CD4-positive, alpha-beta T cell (primary cell): Measurements from ENCODE around the gene MEX3A. TPM values are rescaled to one million over a fixed set of nuclear protein-coding genes. Genes with fewer than 3 reads are reported as not detected.

ENCODE experiments used
- ATAC-seq: fragments of 200-7000 bp; cut with Tn5 transposase; one replicate; pipeline ENCODE4 v1.10.0; 2022; ENCODE audit warnings: mild to moderate bottlenecking; ENCODE audit not compliant: poor library complexity
- CTCF ChIA-PET: fragments of 350-600 bp; sonication (Branson Sonifier 250); formaldehyde crosslinking; loops from one replicate; lab custom pipeline; 2021; ENCODE audit warnings: antibody characterized with exemption, inconsistent platforms; lab: Charles Lee
- POLR2A ChIA-PET: fragments of 350-600 bp; sonication (Branson Sonifier 250); formaldehyde crosslinking; loops from one replicate; lab custom pipeline; 2021; ENCODE audit warnings: antibody characterized with exemption, inconsistent platforms; lab: Charles Lee
- DNase-seq, 14 experiments: peaks; one replicate each; pipeline ENCODE4 v3.0.0-alpha.2; 2013 to 2020; ENCODE audit warnings: mixed read lengths in 2 of 14
- H3K27ac ChIP-seq, 2 donors: one replicate each; pipeline versions ENCODE4 v1.5.1 to v1.7.0; 2013; ENCODE audit warnings: low read length in 2 of 2, low read depth in 1 of 2, mild to moderate bottlenecking in 1 of 2
- H3K27me3 ChIP-seq, 2 experiments: 1 replicate in 1 of 2; 2 replicates in 1 of 2; pipeline versions ENCODE4 v1.6.1 to v1.7.0; 2013; ENCODE audit warnings: low read length in 2 of 2, control low read depth in 1 of 2, mild to moderate bottlenecking in 1 of 2, moderate library complexity in 1 of 2; ENCODE audit not compliant: insufficient read depth in 2 of 2, control insufficient read depth in 1 of 2
- H3K36me3 ChIP-seq: one replicate; pipeline ENCODE4 v1.6.1; 2013; ENCODE audit warnings: low read length, control low read depth; ENCODE audit not compliant: insufficient read depth
- H3K4me1 ChIP-seq: one replicate; pipeline ENCODE4 v1.6.1; 2013; ENCODE audit warnings: low read length, control low read depth; ENCODE audit not compliant: insufficient read depth
- H3K4me3 ChIP-seq: one replicate; pipeline ENCODE4 v1.5.1; 2013; ENCODE audit warnings: mild to moderate bottlenecking, low read length, moderate library complexity
- H3K9me3 ChIP-seq, 2 experiments: 1 replicate in 1 of 2; 2 replicates in 1 of 2; pipeline versions ENCODE4 v1.6.1 to v1.7.0; 2013; ENCODE audit warnings: low read length in 2 of 2, mild to moderate bottlenecking in 2 of 2, control low read depth in 1 of 2, moderate library complexity in 1 of 2; ENCODE audit not compliant: control insufficient read depth in 1 of 2, insufficient read depth in 1 of 2
- H3K27ac Mint-ChIP-seq: one replicate; pipeline ENCODE4 v1.8.0; 2020; ENCODE audit warnings: mixed read lengths
- H3K27me3 Mint-ChIP-seq: one replicate; pipeline ENCODE4 v1.8.0; 2021; ENCODE audit warnings: mixed read lengths
- H3K36me3 Mint-ChIP-seq: one replicate; pipeline ENCODE4 v1.8.0; 2021; ENCODE audit warnings: low read depth, mixed read lengths
- H3K4me1 Mint-ChIP-seq: one replicate; pipeline ENCODE4 v1.8.0; 2021; ENCODE audit warnings: low read depth, mixed read lengths
- H3K4me3 Mint-ChIP-seq: one replicate; pipeline ENCODE4 v1.8.0; 2020; ENCODE audit warnings: mild to moderate bottlenecking, mixed read lengths
- H3K9me3 Mint-ChIP-seq: one replicate; pipeline ENCODE4 v1.8.0; 2020; ENCODE audit warnings: mixed read lengths
- CTCF ChIP-seq: fragments of 200-600 bp; IDR thresholded peaks from one replicate; pipeline ENCODE4 v1.8.0; 2022; ENCODE audit warnings: antibody characterized with exemption, mild to moderate bottlenecking
- intact Hi-C, 2 experiments: fragments of 100-400 bp; cut with DNase I in 1 of 2; cut with micrococcal nuclease in 1 of 2; formaldehyde crosslinking; loops; one replicate each; pipeline versions ENCODE4 v1.15.1 to v1.9.0; 2023 to 2025; cut with DNase I, micrococcal nuclease
- total RNA-seq, 174 experiments: library from RNA in 2 of 174; stranded (reverse) in 2 of 174; gene quantifications; one replicate each; pipeline ENCODE4 v1.2.3 and lab custom pipeline; 2021 to 2026

The MEX3A gene
- total RNA-seq, 2 experiments from 2014 or later = 0.27 to 0.36 TPM

- POLR2A ChIA-PET = no interaction called here
- peaks cover 5% of the 10 kb centered on the region for H3K27me3 Mint-ChIP-seq
These were observed 55.7 kb downstream of the MEX3A start for GRCh38 chr1:156026588-156026987.

GRCh38 chr1:156025876-156026275, 56.4 kb downstream of the MEX3A start:
- H3K27ac ChIP-seq = no peak overlapping the region
- no peaks in the 10 kb centered on the region for H3K36me3 ChIP-seq
- Mint-ChIP-seq H3K27me3 (peaks cover 5% of the 10 kb centered on the region), H3K27ac (no peak overlapping the region), H3K4me1 (peaks cover 12% of the 10 kb centered on the region), H3K9me3 (no peaks in the 10 kb centered on the region), H3K36me3 (peaks cover 2% of the 10 kb centered on the region), H3K4me3 (no peak overlapping the region)
- TF ChIP-seq CTCF = no peak
- ChIA-PET POLR2A (no interaction called here), CTCF (interaction anchor here (0.7 to 1.2 kb wide), 3 partner anchors 28 to 109 kb away, joined by 3 to 5 read pairs (median 4); partner anchors contain the start of gene UBQLN4)
- intact Hi-C loops = no loop called here
- DNase-seq (peak in 8 of 14 experiments; percentile 3 to 68 (median 22)), ATAC-seq (peak; percentile 79)
- H3K4me1 ChIP-seq = peaks cover 9% of the 10 kb centered on the region
- no peak overlapping the region for H3K4me3 ChIP-seq
- no peaks in the 10 kb centered on the region for H3K9me3 ChIP-seq
- H3K27me3 ChIP-seq = no peaks in the 10 kb centered on the region

More at GRCh38 chr1:156026588-156026987, 55.7 kb downstream of the MEX3A start:
- peaks cover 5% of the 10 kb centered on the region for H3K4me1 ChIP-seq
- Mint-ChIP-seq H3K27ac (no peak overlapping the region), H3K4me1 (peaks cover 9% of the 10 kb centered on the region), H3K9me3 (no peaks in the 10 kb centered on the region), H3K4me3 (no peak overlapping the region), H3K36me3 (no peaks in the 10 kb centered on the region)
- no peaks in the 10 kb centered on the region for H3K9me3 ChIP-seq
- ATAC-seq = no peak
- no peak overlapping the region for H3K27ac ChIP-seq
- no peaks in the 10 kb centered on the region for H3K27me3 ChIP-seq
- H3K4me3 ChIP-seq = no peak overlapping the region
- H3K36me3 ChIP-seq = no peaks in the 10 kb centered on the region
- intact Hi-C loops = no loop called here
- no peak for DNase-seq
- no peak for TF ChIP-seq CTCF
- CTCF ChIA-PET = interaction anchor here (0.7 to 1.2 kb wide), 2 partner anchors 27 to 40 kb away, joined by 4 to 5 read pairs; partner anchors contain the start of gene UBQLN4

GRCh38 chr1:156024801-156025200, 57.5 kb downstream of the MEX3A start:
- Mint-ChIP-seq H3K4me3 (no peak overlapping the region), H3K27ac (no peak overlapping the region), H3K27me3 (peaks cover 5% of the 10 kb centered on the region), H3K4me1 (peaks cover 23% of the 10 kb centered on the region), H3K36me3 (peaks cover 11% of the 10 kb centered on the region), H3K9me3 (no peaks in the 10 kb centered on the region)
- intact Hi-C loops = no loop called here
- ChIA-PET CTCF (interaction anchor here (1.0 kb wide), 1 partner anchor 42 kb away, joined by 4 read pairs; no protein-coding TSS in a partner anchor), POLR2A (no interaction called here)
- no peak for ATAC-seq
- Histone ChIP-seq H3K4me3 (no peak overlapping the region), H3K4me1 (peaks cover 15% of the 10 kb centered on the region), H3K9me3 (no peaks in the 10 kb centered on the region), H3K36me3 (no peaks in the 10 kb centered on the region), H3K27me3 (no peaks in the 10 kb centered on the region), H3K27ac (no peak overlapping the region)
- DNase-seq = no peak
- TF ChIP-seq CTCF = no peak

Other genes with a start within 250 kb of the MEX3A start
- gene GON4L, start 225.3 kb downstream of the MEX3A start, total RNA-seq = 10 to 100 TPM; 71.0 to 77.0 TPM
- 1 to 10 TPM; 6.1 to 6.3 TPM for gene SYT11, start 222.9 kb downstream of the MEX3A start, total RNA-seq
- 10 to 100 TPM; 66.2 to 67.0 TPM for gene RIT1, start 171.1 kb downstream of the MEX3A start, total RNA-seq
- gene KHDC4, start 148.1 kb downstream of the MEX3A start, total RNA-seq = 10 to 100 TPM; 56.6 to 60.8 TPM
- not detected for gene RXFP4, start 140.8 kb downstream of the MEX3A start, total RNA-seq
- gene ARHGEF2, start 103.9 kb downstream of the MEX3A start, total RNA-seq = 10 to 100 TPM; 54.8 to 62.4 TPM
- gene SSR2, start 61.5 kb downstream of the MEX3A start, total RNA-seq = 100 to 1,000 TPM; 223 to 225 TPM
- gene UBQLN4, start 28.7 kb downstream of the MEX3A start, total RNA-seq = 10 to 100 TPM; 10.6 to 11.9 TPM
- gene LAMTOR2, start 27.7 kb downstream of the MEX3A start, total RNA-seq = 1 to 10 TPM; 7.0 to 8.7 TPM
- 1 to 10 TPM in 1 of 2 experiments, under 1 TPM in 1; 0.58 to 1.3 TPM for gene RAB25, start 21.3 kb downstream of the MEX3A start, total RNA-seq
- gene LMNA, start 32.2 kb upstream of the MEX3A start, total RNA-seq = 100 to 1,000 TPM; 435 to 455 TPM
- 10 to 100 TPM in 1 of 2 experiments, 1 to 10 TPM in 1; 9.4 to 10.1 TPM for gene SEMA4A, start 71.1 kb upstream of the MEX3A start, total RNA-seq
- gene SLC25A44, start 111.6 kb upstream of the MEX3A start, total RNA-seq = 10 to 100 TPM; 11.6 to 13.0 TPM
- gene PMF1, start 130.5 kb upstream of the MEX3A start, total RNA-seq = 10 to 100 TPM; 58.0 to 61.2 TPM
- gene BGLAP, start 159.7 kb upstream of the MEX3A start, total RNA-seq = 1 to 10 TPM; 1.9 to 2.6 TPM
- 1 to 10 TPM; 3.4 to 3.6 TPM for gene PAQR6, start 165.6 kb upstream of the MEX3A start, total RNA-seq
- gene SMG5, start 200.4 kb upstream of the MEX3A start, total RNA-seq = 10 to 100 TPM; 51.6 to 56.1 TPM
- gene TMEM79, start 201.9 kb upstream of the MEX3A start, total RNA-seq = 1 to 10 TPM; 1.0 to 1.7 TPM
- gene GLMP, start 213.2 kb upstream of the MEX3A start, total RNA-seq = 10 to 100 TPM; 12.3 to 16.1 TPM
- not detected for gene VHLL, start 216.8 kb upstream of the MEX3A start, total RNA-seq